ENCODE results near the gene SLC51B.

The SLC51B gene

GRCh38 chr15:65056868-65057548 is 11.8 kb downstream of the SLC51B start:
- peak; percentile 25 for DNase-seq (ENCODE audit: low spot score)
- POLR2A ChIA-PET (ENCODE audit: low non-redundant PET), result no interaction called here

DNA sequence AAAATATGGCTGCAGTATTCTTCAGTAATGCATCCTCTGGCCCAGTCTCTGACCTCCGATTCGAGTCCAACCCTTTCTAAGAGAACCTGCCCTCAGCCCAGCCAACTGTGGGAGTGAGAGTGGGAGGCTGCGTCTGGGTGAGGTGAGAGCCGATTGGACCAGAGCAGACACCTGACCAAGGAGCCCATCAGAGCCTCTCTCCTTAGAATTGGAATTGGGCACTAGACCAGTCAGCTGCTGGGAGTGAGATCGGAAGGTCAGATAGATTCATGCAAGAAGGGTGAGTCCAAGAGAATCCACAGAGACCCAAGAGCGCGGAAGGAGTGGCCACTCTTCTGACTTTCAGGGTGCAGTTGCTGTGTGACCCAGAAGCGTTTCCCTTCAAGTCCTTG is 12.4 kb downstream of the SLC51B start:
- H3K27ac ChIP-seq, result no peak overlapping the region
- DNase-seq (ENCODE audit: low spot score), result no peak
- CTCF ChIA-PET, result no interaction called here
- POLR2A ChIA-PET (ENCODE audit: low non-redundant PET), result no interaction called here
- no peak for TF ChIP-seq CTCF (conservative IDR thresholded peaks at IDR 0.05; ENCODE audit: low read depth)

More at GRCh38 chr15:65056868-65057548, 11.8 kb downstream of the SLC51B start:
- no peak for TF ChIP-seq CTCF (conservative IDR thresholded peaks at IDR 0.05; ENCODE audit: low read depth)
- CTCF ChIA-PET, result no interaction called here
- no peak overlapping the region for H3K27ac ChIP-seq

GRCh38 chr15:65058394-65059368 is 13.5 kb downstream of the SLC51B start:
- ChIA-PET POLR2A (ENCODE audit: low non-redundant PET) (no interaction called here), CTCF (no interaction called here)
- TF ChIP-seq CTCF (conservative IDR thresholded peaks at IDR 0.05; ENCODE audit: low read depth), result no peak
- H3K27ac ChIP-seq, result no peak overlapping the region
- no peak for DNase-seq (ENCODE audit: low spot score)

- ChIA-PET POLR2A (ENCODE audit: low non-redundant PET) (no interaction called here), CTCF (no interaction called here)
- TF ChIP-seq CTCF (conservative IDR thresholded peaks at IDR 0.05; ENCODE audit: low read depth), result no peak
- DNase-seq (ENCODE audit: low spot score), result no peak
- H3K27ac ChIP-seq, result no peak overlapping the region
Measured at GRCh38 chr15:65059369-65059750, 14.2 kb downstream of the SLC51B start.

DNA sequence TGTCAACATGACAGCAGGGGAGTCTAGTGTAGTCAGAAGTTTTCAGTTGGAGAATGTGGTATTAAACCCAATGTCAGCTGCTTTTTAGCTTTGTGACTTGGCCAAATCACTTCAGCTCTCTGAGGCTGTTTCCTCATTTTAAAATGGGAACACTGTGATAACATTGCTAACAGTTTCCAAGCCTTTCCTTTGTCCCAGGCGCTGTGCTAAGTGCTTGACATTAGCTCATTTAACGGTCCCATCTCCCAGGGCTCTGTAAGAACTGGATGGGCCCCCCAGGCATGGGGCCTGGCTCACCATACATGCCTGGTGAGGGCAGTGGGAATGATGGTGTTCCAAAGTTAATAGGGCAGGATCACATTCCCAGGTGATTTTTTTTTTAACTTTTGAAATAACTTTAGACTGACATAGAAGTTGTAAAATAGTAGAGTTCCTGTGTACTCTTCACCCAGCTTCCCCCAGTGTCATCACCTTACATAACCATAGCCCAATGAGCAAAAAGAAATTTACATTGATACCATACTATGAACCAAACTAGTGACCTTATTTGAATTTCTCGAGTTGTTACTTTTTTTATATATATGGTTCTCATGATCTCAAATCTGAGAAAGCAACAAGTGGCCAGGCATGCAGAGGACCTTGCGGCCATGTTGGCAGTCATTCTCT is 14.9 kb downstream of the SLC51B start:
- ChIA-PET CTCF (no interaction called here), POLR2A (ENCODE audit: low non-redundant PET) (no interaction called here)
- no peak for DNase-seq (ENCODE audit: low spot score)
- H3K27ac ChIP-seq, result no peak overlapping the region
- TF ChIP-seq CTCF (conservative IDR thresholded peaks at IDR 0.05; ENCODE audit: low read depth), result no peak

GRCh38 chr15:65060641-65061397 is 15.6 kb downstream of the SLC51B start:
- ChIA-PET POLR2A (ENCODE audit: low non-redundant PET) (interaction anchor here (0.5 kb wide), 1 partner anchor 9 kb away, joined by 3 read pairs; no protein-coding TSS in a partner anchor), CTCF (no interaction called here)
- H3K27ac ChIP-seq, result no peak overlapping the region
- TF ChIP-seq CTCF (conservative IDR thresholded peaks at IDR 0.05; ENCODE audit: low read depth), result no peak
- no peak for DNase-seq (ENCODE audit: low spot score)

Data from RWPE1 (cell line).